Posterior vena cava (tissue), 2 donors: Measurements from ENCODE around the gene YY1. TPM values are rescaled to one million over a fixed set of nuclear protein-coding genes. Genes with fewer than 3 reads are reported as not detected.
"Not testable (repeated sequence)": the region's sequence is repeated elsewhere in the genome, so short reads cannot be mapped to it uniquely, and the experiment has no call there.

Source experiments
- DNase-seq: peaks from one replicate; pipeline ENCODE4 v3.0.0-alpha.2; 2020; ENCODE audit warnings: low spot score
- intact Hi-C, 2 donors: fragments of 100-400 bp; cut with DNase I; formaldehyde crosslinking; loops; one replicate each; pipeline versions ENCODE4 v1.14.1 to v1.14.2; 2022 to 2023
- total RNA-seq, 2 donors: library from RNA; stranded (reverse); fragmentation: NEBNext Ultra II Directional; extraction: Animal tissue kit (Norgen Biotek cat#: 25700); gene quantifications; one replicate each; pipeline ENCODE4 v1.2.1, GENCODE V29; 2021
- donor health status: DM: yes; HTN: yes; CAD: no.
- donor health status: DM: yes; HTN: yes; CAD: no.

YY1 gene
- total RNA-seq, 2 donors from 2014 or later: 41.4 to 46.2 TPM

DNA sequence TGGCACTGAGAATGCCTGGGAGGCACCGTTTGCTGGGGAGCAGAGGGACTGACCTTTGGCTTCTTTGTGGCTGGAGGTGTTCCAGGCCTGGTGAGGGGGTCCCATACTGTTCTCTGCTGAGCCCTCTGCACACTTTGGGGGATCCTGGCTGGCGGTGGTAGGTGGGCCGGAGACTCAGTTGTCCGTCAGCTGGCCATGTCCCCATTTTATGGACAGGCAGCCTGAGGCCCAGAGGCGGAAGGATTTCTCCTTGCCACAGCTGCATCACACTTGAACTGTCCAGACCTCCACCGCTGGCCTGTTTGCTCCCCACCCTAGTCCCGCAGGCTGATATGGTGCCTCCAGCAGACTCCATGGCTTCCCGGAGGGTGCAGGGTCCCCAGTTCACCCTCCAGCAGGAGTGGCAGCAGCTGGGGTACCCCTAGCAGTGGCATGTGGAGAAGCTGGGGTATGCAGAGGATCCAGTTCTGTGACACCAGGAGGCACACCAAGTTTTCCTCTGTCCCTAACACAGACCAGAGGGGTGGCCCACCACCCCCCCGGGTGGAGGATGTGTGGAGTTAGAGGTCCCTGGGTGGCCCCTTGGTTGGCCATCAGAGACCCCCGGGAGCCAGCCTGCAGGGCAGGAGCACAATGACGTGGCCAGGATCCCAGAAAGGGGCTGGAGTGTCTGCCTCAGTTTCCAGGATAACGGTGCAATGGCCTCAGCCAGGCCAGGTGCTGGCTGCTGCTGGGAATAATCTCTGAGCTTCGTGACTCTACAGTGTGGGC lies 52.5 kb downstream of the YY1 start:
- DNase-seq: peak; percentile 42
- intact Hi-C loops: no loop called here

DNA sequence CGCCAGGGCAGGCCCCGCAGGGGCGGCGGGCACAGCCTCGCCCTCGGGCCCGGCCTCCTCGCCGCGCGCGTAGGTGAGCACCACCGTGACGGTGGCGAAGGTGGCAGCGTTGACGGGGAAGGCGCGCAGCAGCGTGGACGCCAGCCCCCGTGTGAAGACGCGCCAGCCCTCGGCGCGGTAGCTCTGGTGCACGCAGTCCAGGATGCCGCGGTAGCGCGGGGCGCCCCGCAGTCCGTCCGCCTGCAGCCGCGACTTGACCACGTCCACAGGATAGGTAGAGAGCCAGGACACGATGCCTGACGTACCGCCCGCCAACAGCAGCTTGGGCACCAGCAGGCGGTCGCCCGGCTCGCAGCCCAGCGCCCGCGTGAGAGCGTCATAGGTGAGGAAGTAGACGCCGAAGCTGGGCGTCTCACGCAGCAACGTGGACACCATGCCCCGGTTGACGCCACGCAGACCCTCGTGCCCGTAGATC lies 53.4 kb downstream of the YY1 start:
- DNase-seq: peak; percentile 73
- intact Hi-C loops: no loop called here

DNA sequence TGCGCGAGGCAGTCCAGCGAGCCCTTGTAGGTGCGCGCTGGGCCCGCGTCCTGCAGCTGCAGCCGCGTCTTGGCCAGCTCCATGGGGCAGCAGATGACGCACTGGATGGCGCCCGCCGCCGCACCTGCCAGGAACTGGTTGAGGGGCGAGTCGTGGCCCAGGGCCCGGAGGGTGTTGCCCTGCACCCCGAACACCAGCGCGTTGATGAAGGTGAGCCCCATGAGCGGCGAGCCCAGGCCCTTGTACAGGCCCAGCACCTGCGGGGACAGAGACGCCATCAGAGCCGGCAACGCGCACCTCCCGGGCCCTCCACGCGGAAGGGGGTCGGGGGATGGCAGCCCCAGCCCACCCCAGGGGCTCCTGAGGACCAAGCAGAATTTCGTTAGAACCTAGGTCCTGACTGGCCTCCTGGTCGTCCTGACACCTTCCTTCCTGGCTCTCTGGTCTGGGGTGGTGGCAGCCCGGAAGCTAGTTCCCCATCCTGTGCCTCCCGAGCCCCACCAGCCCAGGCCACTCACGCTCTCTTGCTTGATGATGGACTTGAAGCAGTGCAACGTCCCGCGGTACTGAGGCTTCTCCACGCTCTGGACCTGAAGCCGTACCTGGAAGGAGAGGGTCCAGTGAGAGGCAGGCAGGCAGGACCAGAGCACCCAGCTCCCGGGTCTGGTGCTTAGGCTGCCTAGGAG lies 54.0 kb downstream of the YY1 start:
- DNase-seq: peak; percentile 79
- intact Hi-C loops: no loop called here

DNA sequence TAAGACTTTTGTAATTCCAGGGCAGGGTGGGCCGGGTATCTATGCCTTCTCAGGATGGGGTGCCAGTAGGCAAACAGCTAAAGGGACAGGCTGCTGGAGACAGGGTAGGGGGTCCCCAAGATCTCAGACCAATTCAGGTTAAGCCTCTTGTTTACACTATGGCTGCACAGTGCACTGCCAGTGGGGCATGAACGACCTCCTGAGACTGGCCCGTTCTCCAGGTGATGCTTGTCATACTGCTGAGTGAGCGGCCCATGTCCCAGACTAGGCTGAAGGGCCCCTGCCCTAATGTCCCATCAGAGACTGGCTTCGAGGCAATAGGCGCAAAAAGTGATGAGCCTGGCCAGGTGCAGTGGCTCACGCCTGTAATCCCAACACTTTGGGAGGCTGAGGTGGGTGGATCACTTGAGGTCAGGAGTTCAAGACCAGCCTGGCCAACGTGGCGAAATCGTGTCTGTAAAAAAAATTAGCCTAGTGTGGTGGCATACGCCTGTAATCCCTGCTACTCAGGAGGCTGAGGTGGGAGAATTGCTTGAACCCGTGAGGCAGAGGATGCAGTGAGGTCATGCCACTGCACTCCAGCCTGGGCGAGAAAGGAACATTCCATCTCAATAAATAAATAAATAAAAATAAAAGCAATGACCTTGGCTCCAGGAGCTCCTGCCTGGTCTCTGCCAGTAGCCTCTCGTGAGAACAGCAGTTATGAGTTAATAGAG lies 54.7 kb downstream of the YY1 start:
- intact Hi-C loops: no loop called here
- DNase-seq: peak; percentile 26

DNA sequence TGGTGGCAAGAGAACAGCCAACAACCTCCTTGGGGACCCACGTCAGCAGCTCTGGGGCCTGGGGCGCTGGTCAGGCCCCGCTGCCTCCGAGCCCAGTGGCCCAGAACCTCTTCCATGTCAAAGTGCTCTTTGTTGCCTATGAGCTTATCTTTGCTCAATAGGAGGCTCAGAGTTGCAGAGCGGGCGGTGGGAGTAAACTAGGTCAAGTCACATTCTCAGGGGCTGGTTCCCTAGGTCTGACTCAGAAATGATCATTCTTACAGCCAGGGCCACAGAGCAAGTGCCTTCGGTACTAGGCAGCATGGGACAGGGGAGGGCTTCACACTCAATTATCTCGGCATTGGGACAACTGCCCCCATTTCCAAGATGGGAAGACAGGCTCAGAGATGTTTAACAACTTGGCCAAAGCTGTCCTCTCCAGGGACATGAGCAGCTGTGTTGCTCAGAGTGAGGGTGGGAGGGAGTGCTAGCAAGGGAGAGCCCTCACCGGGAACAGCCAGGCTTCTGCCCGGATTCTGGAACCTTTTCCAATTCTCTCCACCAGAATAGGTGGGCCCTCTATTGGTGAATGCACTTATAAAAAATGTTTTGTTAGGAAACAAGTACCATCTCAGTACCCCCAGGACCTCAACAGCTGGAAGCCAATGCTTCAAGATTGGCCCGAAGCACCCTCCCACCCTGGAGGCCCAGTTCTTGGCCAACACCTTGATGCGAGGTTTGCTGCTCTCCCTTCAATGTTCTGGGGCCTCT lies 55.4 kb downstream of the YY1 start:
- DNase-seq: peak; percentile 82
- intact Hi-C loops: no loop called here

DNA sequence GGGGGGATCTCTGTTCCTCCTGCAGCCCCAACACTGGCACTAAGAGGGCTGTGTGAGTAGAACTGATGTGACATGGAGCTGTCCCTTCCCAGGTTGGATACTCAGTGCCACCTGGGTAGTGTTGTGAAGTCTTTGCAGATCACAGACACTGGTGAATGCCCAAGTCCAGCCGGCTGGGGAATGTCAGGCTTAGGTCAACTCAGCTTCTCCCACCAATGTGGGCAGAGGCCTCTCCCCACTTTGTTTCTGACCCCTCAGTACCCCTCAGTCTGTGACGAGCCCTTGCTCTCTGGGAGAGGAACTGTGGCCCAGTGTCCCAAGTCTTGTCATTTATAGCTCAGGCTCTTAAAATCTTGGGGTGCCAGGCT lies 56.0 kb downstream of the YY1 start:
- intact Hi-C loops: no loop called here
- DNase-seq: peak; percentile 44

DNA sequence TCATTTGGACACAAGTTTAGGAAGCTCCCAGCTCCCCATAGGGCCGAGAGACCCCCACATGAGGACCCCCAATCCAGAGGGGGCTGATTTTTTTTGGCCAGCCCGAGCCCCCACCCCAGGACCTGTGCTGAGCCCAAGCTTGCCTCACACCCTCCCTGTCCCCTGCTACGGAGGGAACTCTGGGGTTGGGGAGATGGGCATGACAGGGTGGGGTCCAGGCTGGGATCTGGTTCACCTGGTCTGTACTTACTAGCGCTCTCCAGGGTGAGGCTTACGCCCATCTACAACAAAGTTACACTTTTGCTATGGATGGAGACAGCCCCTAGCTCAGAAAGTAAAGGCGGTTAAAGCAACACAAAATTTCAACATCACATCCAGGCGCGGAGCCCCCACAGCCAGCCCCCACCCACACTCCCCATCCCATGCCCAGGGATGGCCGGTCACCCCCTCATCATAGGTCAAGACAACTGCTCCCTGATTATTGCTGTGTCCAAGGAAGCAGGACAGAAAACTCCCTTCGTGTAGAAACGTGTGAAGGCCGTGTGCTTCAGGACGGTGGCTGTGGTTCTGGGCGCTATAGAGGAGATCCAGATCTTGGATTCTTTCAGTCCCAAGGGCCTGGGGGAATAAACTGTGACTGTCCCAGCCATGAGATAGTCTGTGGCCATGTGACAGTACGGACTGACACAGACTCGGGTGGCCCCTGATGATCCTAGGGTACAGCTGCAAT lies 56.6 kb downstream of the YY1 start:
- DNase-seq: peak; percentile 67
- intact Hi-C loops: no loop called here

DNA sequence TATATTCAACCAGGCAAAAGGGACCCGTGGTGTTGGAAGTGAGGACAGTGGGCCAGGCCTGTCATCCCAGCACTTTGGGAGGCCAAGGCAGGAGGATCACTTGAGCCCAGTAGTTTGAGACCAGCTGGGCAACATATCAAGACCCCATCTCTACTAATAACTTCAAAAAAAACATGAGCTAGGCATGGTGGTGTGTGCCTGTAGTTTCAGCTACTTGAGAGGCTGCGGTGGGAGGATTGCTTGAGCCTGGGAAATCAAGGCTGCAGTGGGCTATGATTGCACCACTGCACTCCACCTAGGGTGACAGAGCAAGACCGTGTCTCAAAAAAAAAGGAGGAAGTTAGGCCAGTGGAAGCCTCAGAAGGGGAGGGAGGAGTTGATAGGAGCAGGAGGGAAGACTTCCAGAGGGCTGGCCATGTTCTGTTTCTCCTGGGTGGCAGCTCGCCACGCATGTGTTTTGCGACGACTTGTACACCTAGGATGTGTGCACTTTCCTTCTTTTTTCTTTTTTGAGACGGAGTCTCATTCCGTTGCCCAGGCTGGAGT lies 57.2 kb downstream of the YY1 start:
- DNase-seq: peak; percentile 64
- intact Hi-C loops: no loop called here

DNA sequence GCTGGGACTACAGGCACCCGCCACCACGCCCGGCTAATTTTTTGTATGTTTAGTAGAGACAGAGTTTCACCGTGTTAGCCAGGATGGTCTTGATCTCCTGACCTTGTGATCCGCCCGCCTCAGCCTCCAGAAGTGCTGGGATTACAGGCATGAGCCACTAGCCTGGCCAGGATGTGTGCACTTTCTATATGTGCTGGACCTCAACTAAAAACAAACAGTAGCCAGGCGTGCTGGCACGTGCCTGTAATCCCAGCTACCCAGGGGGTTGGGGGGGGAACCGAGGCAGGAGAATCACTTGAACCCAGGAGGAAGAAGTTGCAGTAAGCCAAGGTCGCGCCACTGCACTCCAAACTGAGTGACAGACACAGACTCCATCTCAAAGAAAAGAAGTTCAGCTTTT lies 57.8 kb downstream of the YY1 start:
- DNase-seq: peak; percentile 62
- intact Hi-C loops: not testable (repeated sequence)

DNA sequence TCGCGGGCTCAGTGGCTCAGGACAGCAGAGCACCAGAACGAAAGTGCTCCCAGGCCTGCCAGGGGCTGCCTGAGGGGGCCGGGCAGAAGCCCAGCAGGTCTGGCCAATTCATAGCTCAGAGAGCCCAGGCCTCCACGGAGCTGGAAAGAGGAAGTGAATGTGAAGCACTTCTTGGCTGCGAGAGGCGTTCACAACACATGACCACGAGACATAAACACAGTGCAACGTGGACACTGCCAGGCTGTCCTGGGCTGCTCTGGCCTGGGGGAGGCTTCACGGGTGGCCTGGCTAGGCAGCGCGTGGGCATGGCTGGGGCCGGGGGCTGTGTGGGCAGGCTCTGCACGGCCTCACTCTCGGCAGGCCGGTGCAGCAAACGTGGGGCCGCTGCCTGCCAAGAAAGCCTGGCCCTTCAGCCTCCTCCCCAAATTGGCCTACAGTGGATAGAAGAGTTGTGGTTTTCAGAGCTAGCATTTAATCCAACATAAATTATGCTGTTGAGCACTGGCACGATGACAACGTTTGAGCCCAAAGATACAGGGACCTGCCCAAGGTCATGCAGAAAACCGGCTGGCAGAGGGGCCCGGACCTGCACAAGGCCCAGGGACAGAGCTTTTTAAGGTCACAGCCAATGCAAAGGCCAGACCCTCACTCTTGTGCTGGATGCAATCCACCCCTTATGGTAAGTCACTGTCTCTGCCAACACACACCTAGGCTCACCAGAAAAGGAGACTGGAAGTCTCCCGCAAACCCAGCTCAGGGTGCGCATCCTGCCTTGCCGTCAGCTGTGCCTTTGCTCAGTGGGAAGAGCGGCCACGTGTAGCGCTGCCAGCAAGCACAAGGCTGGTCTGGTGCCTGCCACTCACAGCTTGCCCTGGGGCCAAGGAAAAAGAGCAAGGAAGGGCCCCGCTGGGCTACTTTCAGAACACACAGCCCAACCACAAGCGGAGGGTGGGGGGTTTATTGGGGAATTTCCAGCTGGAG lies 58.7 kb downstream of the YY1 start:
- DNase-seq: peak; percentile 93
- intact Hi-C loops: no loop called here

DNA sequence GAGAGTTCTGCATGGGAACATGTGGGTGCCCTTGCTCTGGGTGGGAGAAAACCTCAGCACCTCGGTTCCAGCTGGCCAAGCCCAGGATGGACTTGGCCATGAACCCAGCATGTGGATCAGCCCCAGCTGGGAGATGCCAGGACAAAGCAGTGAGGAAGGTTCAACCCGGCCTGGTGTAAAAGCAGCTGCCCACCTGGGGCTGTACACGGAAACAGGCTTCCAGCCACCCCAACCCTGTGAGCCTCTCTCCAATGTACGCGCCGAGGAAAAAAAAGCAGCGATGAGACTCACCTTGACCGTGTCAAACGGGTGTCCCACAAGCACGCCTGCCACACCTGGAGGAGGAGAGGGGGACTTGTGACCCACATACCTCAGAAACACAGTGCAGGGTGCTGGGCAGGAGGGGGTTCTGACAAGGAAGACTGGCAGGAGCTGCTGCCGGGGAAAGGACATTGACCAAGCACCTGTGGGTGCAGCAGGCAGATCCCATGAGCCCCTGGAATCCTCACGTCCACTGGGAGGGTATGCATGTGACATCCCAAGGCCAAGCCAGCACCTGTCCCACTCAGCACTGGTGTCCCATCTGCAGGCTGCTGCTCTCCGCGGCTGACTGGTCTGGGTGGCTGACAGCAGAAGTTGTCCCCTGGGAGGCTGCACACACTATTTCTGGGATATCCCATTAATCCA lies 59.8 kb downstream of the YY1 start:
- intact Hi-C loops: no loop called here
- peak; percentile 72 for DNase-seq

DNA sequence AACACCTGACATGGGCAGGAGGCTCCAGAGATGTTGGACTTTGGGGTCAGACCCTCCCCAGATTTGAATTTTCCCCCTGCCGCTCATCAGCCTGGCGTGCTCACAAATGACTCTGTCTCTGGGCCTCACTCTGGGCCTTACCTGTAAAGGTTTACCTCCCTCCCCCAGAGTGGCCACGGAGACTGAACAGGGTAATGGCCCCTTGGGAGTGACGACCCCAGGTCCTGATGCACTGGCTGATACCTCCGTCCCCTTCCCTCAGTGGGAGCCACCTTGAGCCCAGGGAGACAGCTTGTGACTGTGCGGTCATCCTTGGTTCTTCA lies 60.3 kb downstream of the YY1 start:
- no peak for DNase-seq
- intact Hi-C loops: no loop called here

DNA sequence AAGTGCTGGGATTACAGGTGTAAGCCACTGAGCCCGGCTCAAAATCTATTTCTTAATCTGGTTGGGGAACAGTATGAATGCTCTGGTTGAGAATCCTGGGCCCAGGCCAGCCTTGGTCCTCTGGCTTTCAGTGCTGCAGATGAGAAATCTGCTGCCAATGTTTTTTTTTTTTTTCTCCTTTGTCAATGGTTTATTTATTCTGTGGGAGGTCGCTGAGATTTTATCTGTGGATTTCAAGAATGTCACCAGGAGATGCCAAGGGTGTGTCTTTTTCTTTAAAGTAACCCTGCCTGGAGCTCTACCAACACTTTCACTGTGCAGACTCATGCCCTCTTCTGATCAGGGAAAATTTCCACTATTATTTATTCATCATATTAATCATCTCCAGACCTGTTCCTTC lies 63.7 kb downstream of the YY1 start:
- no peak for DNase-seq
- intact Hi-C loops: loop anchor here in 1 of 2 donors (10.0 kb wide), 1 partner anchor 58 kb away; no protein-coding TSS in a partner anchor

DNA sequence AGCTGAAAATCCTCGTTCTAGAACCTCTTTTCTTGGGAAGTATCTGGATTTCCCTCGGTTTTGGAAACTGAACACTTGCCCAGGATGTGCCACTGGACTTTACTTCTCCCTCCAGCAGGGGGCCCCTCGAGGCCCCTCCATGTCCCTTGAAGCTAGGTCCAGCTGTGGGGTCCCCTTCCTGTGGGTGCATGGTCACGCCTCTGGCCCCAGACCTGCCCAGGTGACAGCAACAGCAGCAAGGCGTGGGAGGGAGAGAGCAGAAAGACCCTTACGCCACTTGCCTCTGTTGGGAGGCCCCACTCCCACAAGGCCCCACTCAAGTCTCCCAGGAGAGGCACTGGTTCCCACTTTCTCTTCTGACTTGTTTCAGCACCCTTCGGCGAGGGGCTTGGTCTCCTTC lies 64.2 kb downstream of the YY1 start:
- intact Hi-C loops: loop anchor here in 1 of 2 donors (10.0 kb wide), 1 partner anchor 58 kb away; no protein-coding TSS in a partner anchor

DNA sequence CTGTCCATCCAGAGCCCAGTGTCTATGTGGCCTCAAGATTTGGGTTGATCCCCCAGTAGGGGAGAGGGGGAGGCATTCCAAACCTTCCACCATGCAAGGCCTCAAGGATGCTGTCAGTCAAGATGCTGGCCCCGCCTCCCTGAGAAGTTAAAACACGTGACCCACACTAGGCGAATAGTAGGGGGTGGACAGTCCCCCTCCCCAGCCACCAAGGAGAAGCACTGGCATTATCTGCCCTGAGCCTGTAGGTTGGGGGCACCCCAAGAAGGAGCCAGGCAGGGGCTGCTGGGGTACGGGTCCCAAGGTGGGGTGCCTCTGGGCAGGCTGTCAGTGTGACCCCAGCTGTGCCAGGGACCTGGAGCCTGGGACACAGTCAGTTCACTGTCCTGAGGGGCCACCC lies 65.0 kb downstream of the YY1 start:
- intact Hi-C loops: loop anchor here in 1 of 2 donors (10.0 kb wide), 1 partner anchor 59 kb away; no protein-coding TSS in a partner anchor
- DNase-seq: no peak

More for the DNA sequence above, 64.2 kb downstream of the YY1 start:
- no peak for DNase-seq

DNA sequence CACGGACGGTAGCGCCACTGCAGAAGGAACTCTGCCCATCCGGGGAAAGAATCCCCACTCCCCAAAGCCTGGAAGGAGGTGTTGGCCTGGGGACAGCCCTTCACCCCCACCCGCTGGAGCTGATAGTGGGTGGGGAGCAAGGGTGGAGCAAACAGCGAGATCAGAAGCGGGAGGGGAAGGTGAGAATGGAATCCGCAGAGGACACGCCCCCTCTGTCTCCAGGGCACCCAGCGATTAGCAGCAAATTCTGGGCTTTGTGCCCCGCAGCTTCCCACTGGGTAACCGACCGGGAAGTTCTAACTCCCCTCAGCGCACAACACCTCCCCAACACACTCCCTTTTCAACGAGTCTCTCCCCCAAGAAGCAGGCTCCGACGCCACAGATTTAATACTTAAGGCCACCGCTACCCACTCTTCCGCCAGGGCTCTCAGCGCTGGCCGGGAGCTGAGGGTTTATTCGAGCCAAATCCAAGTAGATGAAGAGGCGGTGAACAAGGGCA lies 65.9 kb downstream of the YY1 start:
- no peak for DNase-seq
- intact Hi-C loops: loop anchor here in 1 of 2 donors (10.0 kb wide), 1 partner anchor 60 kb away; no protein-coding TSS in a partner anchor
